HEK293T (cell line): ENCODE results near the gene CDYL.

Source experiments
- CTCF ChIA-PET: fragments of 350-600 bp; formaldehyde crosslinking; extraction: SDS; loops from one replicate; lab custom pipeline; 2021; ENCODE audit warnings: antibody characterized with exemption, inconsistent platforms; lab: Yijun Ruan, JAX
- POLR2A ChIA-PET: fragments of 350-600 bp; formaldehyde crosslinking; extraction: SDS; loops from one replicate; lab custom pipeline; 2020; ENCODE audit warnings: antibody characterized with exemption, inconsistent platforms; lab: Yijun Ruan, JAX
- DNase-seq: peaks from one replicate; pipeline ENCODE4 v3.0.0; 2012; ENCODE audit warnings: mixed read lengths; ENCODE audit errors: extremely low spot score
- ARNT ChIP-seq: fragments of 450-650 bp; IDR thresholded peaks from 2 replicates; pipeline ENCODE4 v1.6.1; 2017; ENCODE audit warnings: mild to moderate bottlenecking
- BHLHE40 ChIP-seq: fragments of 450-650 bp; IDR thresholded peaks from 2 replicates; pipeline ENCODE4 v1.6.1; 2016; ENCODE audit warnings: mild to moderate bottlenecking, moderate library complexity, borderline replicate concordance
- CTBP1 ChIP-seq: fragments of 450-650 bp; IDR thresholded peaks from 2 replicates; pipeline ENCODE4 v1.6.1; 2016; ENCODE audit warnings: borderline replicate concordance
- ELF4 ChIP-seq: fragments of 450-650 bp; IDR thresholded peaks from 2 replicates; pipeline ENCODE4 v1.6.1; 2017; ENCODE audit warnings: antibody characterized with exemption
- FOXA1 ChIP-seq: fragments of 450-650 bp; IDR thresholded peaks from 2 replicates; pipeline ENCODE4 v1.6.1; 2016; ENCODE audit warnings: mild to moderate bottlenecking
- FOXK2 ChIP-seq: fragments of 450-650 bp; IDR thresholded peaks from 2 replicates; pipeline ENCODE4 v1.6.1; 2016; ENCODE audit warnings: mild to moderate bottlenecking
- FOXM1 ChIP-seq: fragments of 450-650 bp; IDR thresholded peaks from 2 replicates; pipeline ENCODE4 v1.6.1; 2017; ENCODE audit warnings: mild to moderate bottlenecking, borderline replicate concordance
- HDGF ChIP-seq: fragments of 450-650 bp; IDR thresholded peaks from 2 replicates; pipeline ENCODE4 v1.6.1; 2017; ENCODE audit warnings: antibody characterized with exemption, borderline replicate concordance
- L3MBTL2 ChIP-seq: fragments of 450-650 bp; conservative IDR thresholded peaks from 2 replicates; pipeline ENCODE4 v1.6.1; 2016; ENCODE audit warnings: mild to moderate bottlenecking
- LEF1 ChIP-seq: fragments of 450-650 bp; IDR thresholded peaks from 2 replicates; pipeline ENCODE4 v1.6.1; 2017; ENCODE audit warnings: mild to moderate bottlenecking, borderline replicate concordance
- NFRKB ChIP-seq: fragments of 450-650 bp; IDR thresholded peaks from 2 replicates; pipeline ENCODE4 v1.6.1; 2016; ENCODE audit warnings: mild to moderate bottlenecking, moderate library complexity
- SP1 ChIP-seq: fragments of 450-650 bp; IDR thresholded peaks from 2 replicates; pipeline ENCODE4 v1.6.1; 2017
- SUZ12 ChIP-seq: fragments of 450-650 bp; IDR thresholded peaks from 2 replicates; pipeline ENCODE4 v1.6.1; 2016; ENCODE audit warnings: mild to moderate bottlenecking
- TARDBP ChIP-seq: fragments of 450-650 bp; IDR thresholded peaks from 2 replicates; pipeline ENCODE4 v1.6.1; 2016
- ZNF384 ChIP-seq: fragments of 450-650 bp; IDR thresholded peaks from 2 replicates; pipeline ENCODE4 v1.6.1; 2016
- TF ChIP-seq, protein P1 (sequence below): fragments of 450-650 bp; IDR thresholded peaks from 2 replicates; pipeline ENCODE4 v1.6.1; 2016

CDYL gene

DNA sequence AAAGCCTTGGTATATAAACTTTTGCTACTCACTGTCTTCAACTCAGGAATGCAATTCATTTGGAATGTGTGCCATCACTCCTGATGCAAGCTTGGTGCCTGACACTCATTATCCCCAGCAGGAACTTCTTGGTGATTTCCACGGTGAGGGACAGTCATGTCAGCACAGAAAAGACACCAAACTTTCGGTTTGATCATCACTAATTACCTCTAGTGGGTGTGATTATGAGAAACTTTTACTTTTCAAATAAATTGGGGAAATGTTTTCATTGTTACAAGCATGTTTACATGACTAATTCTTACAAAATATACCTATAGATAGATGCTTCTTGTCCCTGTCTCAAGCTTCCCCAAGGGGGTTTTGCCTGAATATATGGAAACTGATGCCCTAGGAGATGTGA is 186.7 kb downstream of the CDYL start:
- no peak for DNase-seq
- CTCF ChIA-PET = interaction anchor here (1.3 kb wide), 1 partner anchor 20 kb away, joined by 3 read pairs; no protein-coding TSS in a partner anchor
- POLR2A ChIA-PET = interaction anchor here (1.0 kb wide), 1 partner anchor 41 kb away, joined by 3 read pairs; the partner anchor contains the start of gene RPP40
- TF ChIP-seq TARDBP = no peak
- TF ChIP-seq, protein P1, sequence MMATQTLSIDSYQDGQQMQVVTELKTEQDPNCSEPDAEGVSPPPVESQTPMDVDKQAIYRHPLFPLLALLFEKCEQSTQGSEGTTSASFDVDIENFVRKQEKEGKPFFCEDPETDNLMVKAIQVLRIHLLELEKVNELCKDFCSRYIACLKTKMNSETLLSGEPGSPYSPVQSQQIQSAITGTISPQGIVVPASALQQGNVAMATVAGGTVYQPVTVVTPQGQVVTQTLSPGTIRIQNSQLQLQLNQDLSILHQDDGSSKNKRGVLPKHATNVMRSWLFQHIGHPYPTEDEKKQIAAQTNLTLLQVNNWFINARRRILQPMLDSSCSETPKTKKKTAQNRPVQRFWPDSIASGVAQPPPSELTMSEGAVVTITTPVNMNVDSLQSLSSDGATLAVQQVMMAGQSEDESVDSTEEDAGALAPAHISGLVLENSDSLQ = no peak
- TF ChIP-seq FOXK2 = no peak
- TF ChIP-seq ARNT = no peak
- no peak for TF ChIP-seq SUZ12
- TF ChIP-seq CTBP1 = no peak
- TF ChIP-seq ELF4 = no peak
- TF ChIP-seq L3MBTL2 = no peak
- TF ChIP-seq FOXA1 = no peak
- TF ChIP-seq BHLHE40 = no peak
- no peak for TF ChIP-seq FOXM1
- no peak for TF ChIP-seq NFRKB
- TF ChIP-seq ZNF384 = no peak
- TF ChIP-seq SP1 = no peak
- TF ChIP-seq HDGF = no peak
- TF ChIP-seq LEF1 = no peak

DNA sequence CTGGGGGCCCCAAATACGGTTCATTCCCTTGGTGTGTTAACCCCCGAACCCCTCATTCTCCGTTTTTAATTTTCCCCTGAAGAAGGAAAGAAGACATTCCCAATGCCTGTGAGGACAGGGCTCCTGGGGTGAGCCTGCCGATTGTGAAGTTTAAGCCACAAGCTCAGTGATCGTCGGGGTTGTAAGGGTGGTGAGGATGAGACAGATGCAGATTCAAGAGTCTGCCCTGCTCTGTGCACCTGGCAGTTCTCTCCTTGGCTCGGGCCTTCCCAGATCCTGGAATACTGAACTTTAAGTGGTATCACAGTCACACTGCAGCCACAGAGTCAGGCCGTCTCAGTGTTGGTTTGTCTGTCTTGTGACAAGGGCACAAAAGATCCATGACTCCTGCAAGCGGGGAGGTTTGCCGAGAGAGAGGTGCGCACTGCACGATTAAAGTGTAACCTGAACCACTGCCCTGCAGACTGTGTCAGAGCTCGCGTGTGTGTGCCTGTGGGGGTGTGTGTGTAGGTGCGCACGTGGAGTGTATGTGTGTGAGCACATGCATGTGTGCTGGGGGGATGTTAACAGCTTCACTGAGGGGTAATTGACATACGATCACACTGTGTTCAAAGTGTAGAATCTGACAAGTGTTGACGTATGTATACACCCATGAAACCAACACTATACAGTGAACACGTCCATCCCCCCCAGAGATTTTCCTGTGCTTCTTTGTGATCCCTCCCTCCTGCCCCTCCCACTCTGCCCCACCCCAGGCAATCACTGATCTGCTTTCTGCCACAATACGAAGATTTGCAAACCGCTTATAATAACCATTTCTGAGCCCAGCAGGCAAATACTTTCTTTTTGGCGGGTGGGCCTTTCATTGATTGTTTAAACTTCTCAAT is 188.7 kb downstream of the CDYL start:
- POLR2A ChIA-PET = no interaction called here
- TF ChIP-seq SP1 (no peak), HDGF (no peak), LEF1 (no peak), ZNF384 (no peak), ARNT (no peak), FOXK2 (no peak), NFRKB (no peak), FOXA1 (no peak), L3MBTL2 (no peak), BHLHE40 (no peak), ELF4 (no peak), SUZ12 (no peak), FOXM1 (no peak), TARDBP (no peak), CTBP1 (no peak)
- TF ChIP-seq, protein P1 = no peak
- no peak for DNase-seq
- CTCF ChIA-PET = no interaction called here

DNA sequence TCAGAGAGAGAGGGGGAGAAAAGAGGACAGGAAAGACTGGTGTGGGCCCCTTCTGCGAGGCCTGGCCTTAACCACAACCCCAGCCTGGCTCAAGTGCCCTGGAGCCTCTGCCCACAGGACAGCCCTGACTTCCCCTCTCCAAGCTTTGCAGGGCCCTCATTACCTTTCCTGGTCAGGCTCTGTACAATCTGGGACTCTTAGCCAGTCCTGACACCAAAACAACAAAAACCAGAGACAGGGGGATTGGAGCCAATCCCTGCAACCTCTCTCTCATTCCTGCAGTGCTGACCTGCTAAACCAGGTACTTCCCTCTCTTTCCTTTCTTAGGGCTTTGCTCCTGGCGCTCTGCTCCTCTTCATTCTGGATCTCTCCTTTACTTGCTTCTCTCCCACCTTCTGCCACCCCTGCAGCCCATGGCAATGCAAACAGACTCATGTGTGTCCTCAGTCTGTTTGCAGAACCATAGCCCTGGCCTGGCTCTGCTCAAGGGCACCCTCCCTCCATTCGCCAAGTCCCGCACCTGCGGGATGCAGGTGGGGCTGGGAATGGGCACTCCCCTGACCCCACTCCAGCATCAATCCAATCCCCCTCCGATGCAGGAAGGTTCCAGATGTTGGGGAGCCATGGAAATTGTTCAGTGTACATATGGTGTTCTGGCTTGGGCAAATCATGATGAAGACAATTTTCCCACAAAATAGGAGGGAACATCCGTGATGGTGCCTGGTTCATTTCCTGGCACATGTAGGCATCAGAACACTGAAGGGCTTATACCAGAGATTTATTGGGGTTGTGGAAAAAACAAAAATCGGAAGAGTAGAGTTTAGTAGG is 189.6 kb downstream of the CDYL start:
- CTCF ChIA-PET = interaction anchor here (0.8 kb wide), 1 partner anchor 9 kb away, joined by 5 read pairs; no protein-coding TSS in a partner anchor
- TF ChIP-seq ARNT (no peak), SP1 (no peak), TARDBP (no peak), FOXA1 (no peak), SUZ12 (no peak), ZNF384 (no peak), ELF4 (no peak), NFRKB (no peak), FOXK2 (no peak), BHLHE40 (no peak), HDGF (no peak), LEF1 (no peak), L3MBTL2 (no peak)
- DNase-seq = no peak
- POLR2A ChIA-PET = no interaction called here

DNA sequence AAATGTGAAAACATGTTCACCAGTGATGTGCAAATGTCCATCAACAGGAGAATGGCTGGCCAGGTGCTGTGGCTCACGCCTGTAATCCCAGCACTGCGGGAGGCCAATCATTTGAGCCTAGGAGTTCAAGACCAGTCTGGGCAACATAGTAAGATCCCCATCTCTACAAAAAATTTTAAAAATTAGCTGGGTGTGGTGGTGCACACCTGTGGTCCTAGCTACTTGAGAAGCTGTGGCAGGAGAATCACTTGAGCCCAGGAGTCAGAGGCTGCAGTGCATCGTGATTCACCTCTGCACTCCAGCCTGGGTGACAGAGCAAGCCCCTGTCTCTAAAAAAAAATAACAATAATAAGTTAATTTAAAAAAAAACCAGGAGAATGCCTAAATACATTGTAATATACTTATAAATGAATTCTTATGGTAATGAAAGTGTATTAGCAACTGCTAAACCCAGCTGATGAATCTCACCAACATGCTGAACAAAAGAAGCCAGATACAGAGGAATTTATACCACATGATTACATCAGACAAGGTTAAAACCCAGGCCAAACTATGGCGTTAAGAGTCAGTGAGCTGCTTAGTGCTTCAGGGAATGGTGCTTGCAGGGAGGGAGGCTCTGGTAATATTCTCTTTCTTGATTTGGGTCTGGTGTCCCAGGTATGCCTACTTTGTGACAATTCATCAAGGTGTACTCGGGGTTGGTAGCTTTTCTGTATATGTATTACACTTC is 191.3 kb downstream of the CDYL start:
- POLR2A ChIA-PET = no interaction called here
- CTCF ChIA-PET = no interaction called here
- DNase-seq = no peak
- TF ChIP-seq FOXK2 (no peak), ARNT (no peak)
- TF ChIP-seq, protein P1 = no peak

DNA sequence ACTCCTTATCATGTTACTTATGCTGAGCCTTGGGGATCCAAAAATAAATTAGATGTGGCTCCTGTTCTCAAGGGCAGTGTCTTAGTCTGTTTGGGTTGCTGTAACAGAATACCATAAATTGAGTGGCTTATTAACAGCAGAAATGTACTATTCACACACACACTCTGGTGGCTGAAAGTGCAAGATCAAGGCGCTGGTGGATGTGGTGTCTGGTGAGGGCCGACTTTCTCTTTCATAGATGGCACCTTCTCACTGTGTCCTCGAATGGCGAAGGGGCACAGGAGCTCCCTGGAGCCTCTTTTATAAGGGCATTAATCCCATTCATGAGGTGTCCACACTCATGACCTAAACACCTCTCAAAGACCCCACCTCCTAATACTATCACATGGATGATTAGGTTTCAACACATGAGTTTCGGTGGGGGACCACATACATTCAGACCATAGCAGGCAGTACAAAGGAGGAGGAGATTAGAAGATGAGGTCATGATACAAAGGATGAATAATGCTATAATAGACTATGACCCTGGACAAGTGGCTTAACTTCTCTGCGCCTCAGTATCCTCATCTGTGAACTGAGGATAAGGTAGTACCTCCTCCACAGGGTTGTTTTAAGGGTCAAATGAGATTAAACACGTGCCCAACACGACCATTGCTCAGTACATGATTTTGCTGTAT is 193.5 kb downstream of the CDYL start:
- ChIA-PET POLR2A (no interaction called here), CTCF (interaction anchor here (0.5 kb wide), 1 partner anchor 195 kb away, joined by 4 read pairs; no protein-coding TSS in a partner anchor)
- no peak for DNase-seq

More for the DNA sequence above, 193.5 kb downstream of the CDYL start:
- TF ChIP-seq CTBP1 = no peak
- TF ChIP-seq L3MBTL2 = no peak
- TF ChIP-seq NFRKB = no peak
- TF ChIP-seq LEF1 = no peak
- TF ChIP-seq ARNT = no peak
- no peak for TF ChIP-seq BHLHE40
- no peak for TF ChIP-seq FOXA1
- TF ChIP-seq FOXK2 = no peak
- no peak for TF ChIP-seq ELF4
- TF ChIP-seq TARDBP = no peak
- TF ChIP-seq FOXM1 = no peak
- TF ChIP-seq SUZ12 = no peak
- no peak for TF ChIP-seq HDGF
- TF ChIP-seq, protein P1 = no peak
- TF ChIP-seq SP1 = no peak
- no peak for TF ChIP-seq ZNF384
